ENCODE results near the gene MMP27. TPM values are rescaled to one million over a fixed set of nuclear protein-coding genes. Genes with fewer than 3 reads are reported as not detected.

MMP27 gene
- total RNA-seq, 2 experiments from 2014 or later: not detected

DNA sequence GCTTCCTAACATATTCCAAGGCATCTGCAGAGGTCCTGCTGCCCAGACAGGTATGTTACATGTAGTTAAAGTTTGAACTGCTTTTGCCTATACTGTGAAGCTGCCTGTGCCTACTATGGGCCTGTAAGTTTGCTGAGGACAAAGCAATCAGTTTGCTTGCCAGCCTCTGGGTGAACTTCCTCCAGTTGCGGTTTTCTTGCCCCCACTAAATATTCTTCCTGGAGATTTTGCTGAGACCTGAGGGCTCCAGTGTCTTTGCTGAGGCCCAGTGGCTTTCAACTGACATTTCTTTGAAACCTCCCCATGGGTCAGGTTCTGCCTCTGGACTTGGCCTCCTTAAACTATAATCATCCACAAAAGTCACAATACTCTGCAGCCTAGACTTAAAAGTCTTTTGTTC is 50.8 kb downstream of the MMP27 start:
- no peak for DNase-seq
- H3K4me1 Mint-ChIP-seq (ENCODE audit: low read depth): no peaks in the 10 kb centered on the region
- intact Hi-C loops (cut with micrococcal nuclease): no loop called here
- no peaks in the 10 kb centered on the region for H3K36me3 Mint-ChIP-seq (ENCODE audit: low read depth)
- peaks cover 9% of the 10 kb centered on the region for H3K27me3 Mint-ChIP-seq (ENCODE audit: low read depth)
- H3K4me3 Mint-ChIP-seq: no peak overlapping the region
- CTCF ChIA-PET: interaction anchor here (1.4 kb wide), 2 partner anchors 9 to 11 kb away, joined by 5 to 10 read pairs; no protein-coding TSS in a partner anchor
- no peak overlapping the region for H3K27ac Mint-ChIP-seq
- H3K9me3 Mint-ChIP-seq: peaks cover 1% of the 10 kb centered on the region

DNA sequence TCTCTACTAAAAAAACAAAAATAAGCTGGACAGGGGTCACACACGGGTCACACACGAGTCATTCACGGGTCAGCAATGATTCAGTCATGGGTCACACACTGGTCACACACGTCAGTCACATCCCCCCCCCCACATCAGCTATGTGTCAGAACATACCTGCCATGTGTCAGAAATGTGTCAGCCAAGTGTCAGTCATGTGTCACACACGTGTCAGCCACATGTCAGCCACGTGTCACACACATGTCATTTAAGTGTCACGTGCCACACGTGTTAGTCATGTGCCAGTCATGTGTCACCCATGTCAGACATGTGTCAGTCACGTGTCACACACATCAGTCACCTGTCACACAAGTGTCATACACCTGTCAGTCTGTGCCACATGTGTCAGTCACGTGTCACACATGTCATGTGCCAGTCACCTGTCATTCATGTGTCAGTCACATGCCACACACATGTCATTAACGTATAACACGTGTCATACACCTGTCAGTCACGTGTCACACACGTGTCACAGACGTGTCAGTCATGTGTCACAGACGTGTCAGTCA is 51.8 kb downstream of the MMP27 start:
- Mint-ChIP-seq H3K36me3 (ENCODE audit: low read depth) (no peaks in the 10 kb centered on the region), H3K4me3 (no peak overlapping the region), H3K9me3 (peaks cover 1% of the 10 kb centered on the region), H3K4me1 (ENCODE audit: low read depth) (no peaks in the 10 kb centered on the region), H3K27me3 (ENCODE audit: low read depth) (peaks cover 8% of the 10 kb centered on the region), H3K27ac (no peak overlapping the region)
- DNase-seq: no peak
- CTCF ChIA-PET: interaction anchor here (0.6 to 2.2 kb wide), 2 partner anchors 13 to 380 kb away, joined by 3 to 6 read pairs; no protein-coding TSS in a partner anchor
- intact Hi-C loops (cut with micrococcal nuclease): no loop called here

DNA sequence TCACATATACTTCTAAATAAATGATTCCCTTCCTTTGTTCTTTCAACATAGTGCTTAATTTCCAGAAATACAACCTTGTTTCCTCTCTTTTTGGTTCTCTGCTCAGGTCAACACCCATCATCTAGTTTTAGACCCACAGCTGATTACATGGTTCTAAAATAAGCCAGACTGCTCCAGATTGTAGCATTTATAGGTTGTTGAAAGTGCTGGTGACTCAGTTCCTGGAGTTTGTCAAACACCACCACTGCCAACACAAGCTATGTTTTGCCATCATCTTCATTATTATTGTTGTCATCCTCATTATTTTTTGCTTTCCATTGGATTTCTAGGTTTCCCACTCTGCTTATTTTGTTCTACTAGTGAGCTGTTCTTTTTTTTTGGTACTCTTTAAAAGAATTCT is 58.1 kb downstream of the MMP27 start:
- H3K36me3 Mint-ChIP-seq (ENCODE audit: low read depth): no peaks in the 10 kb centered on the region
- peaks cover 5% of the 10 kb centered on the region for H3K27me3 Mint-ChIP-seq (ENCODE audit: low read depth)
- no peak overlapping the region for H3K4me3 Mint-ChIP-seq
- no peak for DNase-seq
- CTCF ChIA-PET: interaction anchor here (0.6 to 0.8 kb wide), 3 partner anchors 19 to 30 kb away, joined by 3 read pairs; no protein-coding TSS in a partner anchor
- no peaks in the 10 kb centered on the region for H3K4me1 Mint-ChIP-seq (ENCODE audit: low read depth)
- no peaks in the 10 kb centered on the region for H3K9me3 Mint-ChIP-seq
- H3K27ac Mint-ChIP-seq: no peak overlapping the region
- intact Hi-C loops (cut with micrococcal nuclease): no loop called here

DNA sequence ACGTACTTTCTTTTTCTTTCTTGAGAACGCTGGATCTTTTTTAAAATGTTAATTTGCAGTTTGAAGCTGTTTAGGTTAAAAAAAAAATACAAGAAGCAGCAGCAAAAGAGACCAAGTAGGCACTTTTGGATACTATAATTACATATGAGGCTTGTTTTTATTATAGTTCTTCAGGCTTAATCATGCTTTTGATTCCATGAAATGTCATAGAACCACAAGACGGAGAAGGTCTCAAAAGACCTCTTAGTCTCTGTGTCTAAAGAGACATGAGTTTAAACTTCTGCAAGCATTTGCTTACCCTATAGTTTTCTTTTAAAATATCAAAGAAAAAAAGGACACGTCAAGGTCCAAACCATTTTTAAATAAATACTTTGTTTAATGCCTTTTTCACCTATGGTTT is 61.6 kb downstream of the MMP27 start:
- intact Hi-C loops (cut with micrococcal nuclease): no loop called here
- no peaks in the 10 kb centered on the region for H3K4me1 Mint-ChIP-seq (ENCODE audit: low read depth)
- CTCF ChIA-PET: interaction anchor here (1.0 to 1.5 kb wide), 2 partner anchors 21 to 23 kb away, joined by 3 read pairs; no protein-coding TSS in a partner anchor

More for the DNA sequence above, 61.6 kb downstream of the MMP27 start:
- Mint-ChIP-seq H3K9me3 (no peaks in the 10 kb centered on the region), H3K27ac (no peak overlapping the region), H3K4me3 (no peak overlapping the region), H3K27me3 (ENCODE audit: low read depth) (no peaks in the 10 kb centered on the region), H3K36me3 (ENCODE audit: low read depth) (no peaks in the 10 kb centered on the region)
- no peak for DNase-seq

Other genes with a start within 250 kb of the MMP27 start
- not detected for gene MMP7, start 175.0 kb downstream of the MMP27 start, total RNA-seq
- not detected for gene MMP20, start 80.4 kb downstream of the MMP27 start, total RNA-seq
- not detected for gene MMP8, start 19.2 kb upstream of the MMP27 start, total RNA-seq
- not detected for gene MMP10, start 74.9 kb upstream of the MMP27 start, total RNA-seq
- gene MMP1, start 92.4 kb upstream of the MMP27 start, total RNA-seq: not detected
- gene MMP3, start 137.8 kb upstream of the MMP27 start, total RNA-seq: not detected
- not detected for gene MMP12, start 169.2 kb upstream of the MMP27 start, total RNA-seq
- gene MMP13, start 250.0 kb upstream of the MMP27 start, total RNA-seq: not detected